Measurements from ENCODE around the gene SMIM38.

- TF ChIP-seq, protein P1, sequence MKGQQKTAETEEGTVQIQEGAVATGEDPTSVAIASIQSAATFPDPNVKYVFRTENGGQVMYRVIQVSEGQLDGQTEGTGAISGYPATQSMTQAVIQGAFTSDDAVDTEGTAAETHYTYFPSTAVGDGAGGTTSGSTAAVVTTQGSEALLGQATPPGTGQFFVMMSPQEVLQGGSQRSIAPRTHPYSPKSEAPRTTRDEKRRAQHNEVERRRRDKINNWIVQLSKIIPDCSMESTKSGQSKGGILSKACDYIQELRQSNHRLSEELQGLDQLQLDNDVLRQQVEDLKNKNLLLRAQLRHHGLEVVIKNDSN (IDR thresholded peaks at IDR 0.05; ENCODE audit: borderline replicate concordance, low read depth): no peak
- TF ChIP-seq PBX3 (IDR thresholded peaks at IDR 0.05) (no peak), NRF1 (IDR thresholded peaks at IDR 0.05; ENCODE audit: low read depth, low read length) (no peak), FOXJ3 (CRISPR knock-in tag; IDR thresholded peaks at IDR 0.05) (no peak), POLR2AphosphoS5 (IDR thresholded peaks at IDR 0.05; ENCODE audit: low read depth, low read length) (no peak), SIN3A (IDR thresholded peaks at IDR 0.05; ENCODE audit: borderline replicate concordance, low read depth, low read length) (no peak), YY1 (IDR thresholded peaks at IDR 0.05; ENCODE audit: low read depth) (no peak), MAX (IDR thresholded peaks at IDR 0.05; ENCODE audit: low read depth) (no peak)
- TF ChIP-seq, protein P2, sequence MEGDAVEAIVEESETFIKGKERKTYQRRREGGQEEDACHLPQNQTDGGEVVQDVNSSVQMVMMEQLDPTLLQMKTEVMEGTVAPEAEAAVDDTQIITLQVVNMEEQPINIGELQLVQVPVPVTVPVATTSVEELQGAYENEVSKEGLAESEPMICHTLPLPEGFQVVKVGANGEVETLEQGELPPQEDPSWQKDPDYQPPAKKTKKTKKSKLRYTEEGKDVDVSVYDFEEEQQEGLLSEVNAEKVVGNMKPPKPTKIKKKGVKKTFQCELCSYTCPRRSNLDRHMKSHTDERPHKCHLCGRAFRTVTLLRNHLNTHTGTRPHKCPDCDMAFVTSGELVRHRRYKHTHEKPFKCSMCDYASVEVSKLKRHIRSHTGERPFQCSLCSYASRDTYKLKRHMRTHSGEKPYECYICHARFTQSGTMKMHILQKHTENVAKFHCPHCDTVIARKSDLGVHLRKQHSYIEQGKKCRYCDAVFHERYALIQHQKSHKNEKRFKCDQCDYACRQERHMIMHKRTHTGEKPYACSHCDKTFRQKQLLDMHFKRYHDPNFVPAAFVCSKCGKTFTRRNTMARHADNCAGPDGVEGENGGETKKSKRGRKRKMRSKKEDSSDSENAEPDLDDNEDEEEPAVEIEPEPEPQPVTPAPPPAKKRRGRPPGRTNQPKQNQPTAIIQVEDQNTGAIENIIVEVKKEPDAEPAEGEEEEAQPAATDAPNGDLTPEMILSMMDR (IDR thresholded peaks at IDR 0.05): no peak
These were observed 33.5 kb upstream of the SMIM38 start for GRCh38 chr11:69122326-69122629.

Data from SK-N-SH (cell line).